GM23248 (cell line): ENCODE data around the gene CD274. TPM values are rescaled to one million over a fixed set of nuclear protein-coding genes. Genes with fewer than 3 reads are reported as not detected.

Experiments used
- DNase-seq: peaks from one replicate; pipeline ENCODE4 v3.0.0-alpha.2; 2015
- H2AFZ ChIP-seq: fragments of 200-600 bp; sonication (generic); 2 replicates; pipeline ENCODE4 v1.6.1; 2016; ENCODE audit warnings: antibody characterized with exemption
- H3F3A ChIP-seq: fragments of 200-600 bp; sonication (generic); 2 replicates; pipeline ENCODE4 v1.6.1; 2016; ENCODE audit warnings: mild to moderate bottlenecking, antibody characterized with exemption, mixed run types; ENCODE audit not compliant: insufficient read depth
- H3K27ac ChIP-seq: fragments of 200-600 bp; sonication (generic); 2 replicates; pipeline ENCODE4 v1.5.1; 2016; ENCODE audit warnings: mild to moderate bottlenecking
- H3K27me3 ChIP-seq: fragments of 200-600 bp; sonication (generic); replicated peaks from 2 replicates; pipeline ENCODE4 v1.6.1; 2016; ENCODE audit warnings: mild to moderate bottlenecking; ENCODE audit not compliant: insufficient read depth
- H3K36me3 ChIP-seq: fragments of 200-600 bp; sonication (generic); 2 replicates; pipeline ENCODE4 v1.6.1; 2016; ENCODE audit warnings: low read depth, mild to moderate bottlenecking
- H3K4me1 ChIP-seq: fragments of 200-600 bp; sonication (generic); 2 replicates; pipeline ENCODE4 v1.6.1; 2016; ENCODE audit warnings: mild to moderate bottlenecking; ENCODE audit not compliant: insufficient read depth
- H3K4me2 ChIP-seq: fragments of 200-600 bp; sonication (generic); one replicate; pipeline ENCODE4 v1.6.1; 2016; ENCODE audit warnings: mild to moderate bottlenecking; ENCODE audit not compliant: unreplicated experiment
- H3K4me3 ChIP-seq: fragments of 200-600 bp; sonication (generic); 2 replicates; pipeline ENCODE4 v1.5.1; 2016; ENCODE audit warnings: mild to moderate bottlenecking
- H3K79me2 ChIP-seq: fragments of 200-600 bp; sonication (generic); 2 replicates; pipeline ENCODE4 v1.6.1; 2016; ENCODE audit warnings: mild to moderate bottlenecking; ENCODE audit not compliant: insufficient read depth
- H3K9ac ChIP-seq: fragments of 200-600 bp; sonication (generic); 2 replicates; pipeline ENCODE4 v1.6.1; 2016; ENCODE audit warnings: mild to moderate bottlenecking
- H3K9me2 ChIP-seq: fragments of 200-600 bp; sonication (generic); 2 replicates; pipeline ENCODE4 v1.6.1; 2016; ENCODE audit warnings: mixed run types, mild to moderate bottlenecking, moderate library complexity; ENCODE audit not compliant: insufficient read depth
- H3K9me3 ChIP-seq: fragments of 200-600 bp; sonication (generic); one replicate; pipeline ENCODE4 v1.6.1; 2017; ENCODE audit warnings: low read depth
- H4K20me1 ChIP-seq: fragments of 200-600 bp; sonication (generic); 2 replicates; pipeline ENCODE4 v1.6.0; 2016; ENCODE audit not compliant: insufficient read depth
- EZH2 ChIP-seq: fragments of 200-600 bp; sonication (generic); IDR thresholded peaks from 2 replicates; pipeline ENCODE4 v1.6.1; 2018; ENCODE audit warnings: antibody characterized with exemption, mild to moderate bottlenecking; ENCODE audit not compliant: insufficient read depth, poor library complexity, severe bottlenecking
- EZH2phosphoT487 ChIP-seq: fragments of 200-600 bp; sonication (generic); IDR thresholded peaks from 2 replicates; pipeline ENCODE4 v1.6.1; 2018; ENCODE audit warnings: antibody characterized with exemption, moderate library complexity, mild to moderate bottlenecking, low read depth; ENCODE audit not compliant: insufficient read depth
- WGBS, 2 experiments: methylation state at CpG; one replicate each; pipeline ENCODE4 v1.1.6; 2015 to 2017; ENCODE audit warnings: low lambda C conversion rate in 2 of 2, low coverage in 1 of 2; ENCODE audit errors: missing lambda C conversion rate in 2 of 2; 5-methylcytosine and 5-hydroxymethylcytosine counted together
- in situ Hi-C: fragments of 300-500 bp; cut with MboI; formaldehyde crosslinking; loops from 2 replicates; pipeline ENCODE4 v1.15.0; 2020
- polyA plus RNA-seq: library from polyadenylated mRNA; unstranded; fragments of >200 nt; fragmentation: Nextera tagmentation; extraction: Ambion mirVana; gene quantifications from 2 replicates; pipeline ENCODE4 v1.2.1, GENCODE V29; 2016
- total RNA-seq: library from RNA; depleted of rRNA; stranded (reverse); fragments of >200 nt; shearing (Covaris generic); gene quantifications from 2 replicates; pipeline ENCODE4 v1.2.3, GENCODE V29; 2014

CD274 gene
- total and polyA plus RNA-seq, 2 experiments from 2014 or later = 4.3 to 5.2 TPM

GRCh38 chr9:5482194-5482593 is 31.9 kb downstream of the CD274 start:
- H2AFZ ChIP-seq = no peak overlapping the region
- no peaks in the 10 kb centered on the region for H3K4me1 ChIP-seq
- H3K9me3 ChIP-seq = no peaks in the 10 kb centered on the region
- in situ Hi-C loops = no loop called here
- H3F3A ChIP-seq = no peaks in the 10 kb centered on the region
- no peak overlapping the region for H3K4me3 ChIP-seq
- no peak overlapping the region for H3K27ac ChIP-seq
- no peak for TF ChIP-seq EZH2phosphoT487
- no peak for TF ChIP-seq EZH2
- no peak overlapping the region for H3K9ac ChIP-seq
- H3K36me3 ChIP-seq = no peaks in the 10 kb centered on the region
- H4K20me1 ChIP-seq = no peaks in the 10 kb centered on the region
- H3K27me3 ChIP-seq = no peaks in the 10 kb centered on the region
- H3K9me2 ChIP-seq = no peaks in the 10 kb centered on the region; the same call in 1 of the 2 replicates
- H3K4me2 ChIP-seq = no peak overlapping the region
- no peaks in the 10 kb centered on the region for H3K79me2 ChIP-seq
- no peak for DNase-seq
- WGBS, 2 experiments = 83 to 87% methylated on average over 8 of the region's 8 CpGs

DNA sequence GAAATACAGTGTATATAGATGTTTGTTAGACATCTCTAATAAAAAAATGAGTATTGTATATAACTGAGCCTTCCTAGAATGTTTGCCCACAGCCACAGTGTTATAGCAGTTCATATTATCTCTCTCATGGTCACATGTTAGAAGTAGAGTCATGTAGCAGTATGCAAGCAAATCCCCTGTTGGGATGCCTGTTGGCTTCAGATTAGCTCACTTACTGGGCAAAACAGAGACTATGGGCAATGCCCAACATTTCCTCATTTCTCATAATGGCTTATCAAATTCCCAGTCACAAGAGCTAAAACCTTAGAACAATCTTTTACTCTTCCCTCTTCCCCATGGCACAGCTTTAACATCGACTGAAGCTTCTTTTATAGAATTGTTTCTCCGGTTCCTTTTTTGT is 33.0 kb downstream of the CD274 start:
- 54 to 58% methylated on average over 2 of the region's 2 CpGs for WGBS, 2 experiments
- in situ Hi-C loops = no loop called here
- H3K9me3 ChIP-seq = no peaks in the 10 kb centered on the region

DNA sequence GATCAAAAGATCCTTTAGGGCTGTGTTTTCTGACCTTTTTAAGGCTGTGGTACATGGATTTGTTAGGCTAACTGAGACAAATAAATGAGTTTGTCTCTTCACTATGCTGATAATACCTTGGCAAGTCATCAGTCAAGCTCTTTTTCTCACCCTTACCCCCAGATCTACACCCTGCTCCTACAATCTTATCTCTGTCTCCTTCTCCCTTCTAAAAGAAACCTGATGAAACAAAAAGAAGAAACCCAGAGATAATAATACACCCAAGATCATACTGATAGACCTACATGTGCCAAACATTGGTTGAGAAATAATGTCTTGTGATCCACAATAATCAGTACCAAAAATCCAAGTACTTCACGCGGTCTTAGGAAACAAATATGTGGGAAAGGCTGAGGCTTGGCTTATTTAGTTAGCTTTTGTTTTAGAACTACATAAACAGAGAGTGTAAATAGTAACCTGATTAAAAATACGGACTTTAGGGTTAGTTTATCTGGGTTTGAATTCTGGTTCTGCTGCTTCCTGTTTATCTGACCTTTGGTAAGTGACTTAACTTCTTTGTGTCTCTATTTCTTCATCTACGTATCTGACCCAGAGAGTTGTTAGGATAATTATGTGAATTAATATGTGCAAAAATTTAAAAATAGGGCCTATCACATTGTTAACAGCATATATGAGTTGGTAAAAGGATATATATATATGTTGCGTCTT is 35.2 kb downstream of the CD274 start:
- Histone ChIP-seq H2AFZ (no peak overlapping the region), H3K79me2 (no peaks in the 10 kb centered on the region), H3K27ac (no peak overlapping the region), H3K36me3 (no peaks in the 10 kb centered on the region), H3K9me2 (no peaks in the 10 kb centered on the region; the same call in 1 of the 2 replicates), H4K20me1 (no peaks in the 10 kb centered on the region), H3K4me1 (no peaks in the 10 kb centered on the region), H3K9me3 (no peaks in the 10 kb centered on the region), H3K4me3 (no peak overlapping the region), H3F3A (no peaks in the 10 kb centered on the region), H3K9ac (no peak overlapping the region), H3K27me3 (no peaks in the 10 kb centered on the region), H3K4me2 (no peak overlapping the region)
- 73 to 76% methylated on average over 5 of the region's 5 CpGs for WGBS, 2 experiments
- no peak for TF ChIP-seq EZH2
- no peak for TF ChIP-seq EZH2phosphoT487
- DNase-seq = no peak
- in situ Hi-C loops = no loop called here

More for the DNA sequence above, 33.0 kb downstream of the CD274 start:
- TF ChIP-seq EZH2 (no peak), EZH2phosphoT487 (no peak)
- no peak overlapping the region for H2AFZ ChIP-seq
- H3K4me1 ChIP-seq = no peaks in the 10 kb centered on the region
- no peak overlapping the region for H3K27ac ChIP-seq
- H3K9me2 ChIP-seq = no peaks in the 10 kb centered on the region; the same call in 1 of the 2 replicates
- no peak overlapping the region for H3K4me2 ChIP-seq
- no peak overlapping the region for H3K4me3 ChIP-seq
- H3K36me3 ChIP-seq = no peaks in the 10 kb centered on the region
- no peaks in the 10 kb centered on the region for H4K20me1 ChIP-seq
- no peaks in the 10 kb centered on the region for H3K79me2 ChIP-seq
- no peaks in the 10 kb centered on the region for H3K27me3 ChIP-seq
- H3F3A ChIP-seq = no peaks in the 10 kb centered on the region
- H3K9ac ChIP-seq = no peak overlapping the region
- DNase-seq = no peak

DNA sequence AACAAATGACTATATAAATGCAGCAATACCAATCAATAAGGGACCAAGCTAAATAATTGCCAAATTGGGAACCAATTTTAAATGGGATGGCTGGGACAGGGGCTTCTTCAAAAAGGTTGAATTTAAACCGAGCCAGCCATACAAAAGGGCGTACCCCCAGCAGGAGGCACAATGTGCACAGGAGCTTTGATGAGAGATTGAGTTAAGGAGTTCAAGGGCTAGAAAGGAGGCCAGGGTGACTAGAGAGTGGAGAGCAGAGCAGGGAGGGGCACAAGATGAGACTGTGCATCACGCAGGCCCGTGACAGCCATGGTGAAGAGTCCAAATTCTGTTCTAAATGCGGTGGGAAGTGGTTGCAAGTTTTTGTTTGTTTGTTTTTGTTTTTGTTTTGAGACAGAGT is 36.6 kb downstream of the CD274 start:
- Histone ChIP-seq H3K36me3 (no peaks in the 10 kb centered on the region), H3K4me2 (no peak overlapping the region), H3K27me3 (no peaks in the 10 kb centered on the region), H3K9ac (no peak overlapping the region), H4K20me1 (no peaks in the 10 kb centered on the region), H3K9me2 (no peaks in the 10 kb centered on the region), H3K4me3 (no peak overlapping the region), H3K27ac (no peak overlapping the region), H3K79me2 (no peaks in the 10 kb centered on the region), H3K4me1 (no peaks in the 10 kb centered on the region), H3F3A (no peaks in the 10 kb centered on the region), H3K9me3 (no peaks in the 10 kb centered on the region), H2AFZ (no peak overlapping the region)
- in situ Hi-C loops = no loop called here
- DNase-seq = no peak
- TF ChIP-seq EZH2phosphoT487 (no peak), EZH2 (no peak)
- 85 to 86% methylated on average over 5 of the region's 5 CpGs for WGBS, 2 experiments
